MM.1S (cell line): ENCODE measurements around the gene LRRC31.
A peak's percentile ranks its signal among the peaks of the same experiment; 100 is the strongest.

Source experiments
- DNase-seq: peaks from one replicate; pipeline ENCODE4 v3.0.0-alpha.2; 2015
- H2AFZ ChIP-seq: fragments of 300-600 bp; sonication (generic); 2 replicates; pipeline ENCODE4 v1.6.0; 2016; ENCODE audit warnings: antibody characterized with exemption, low read length
- H3F3A ChIP-seq: fragments of 300-600 bp; sonication (generic); 2 replicates; pipeline ENCODE4 v1.6.1; 2016; ENCODE audit warnings: mild to moderate bottlenecking, antibody characterized with exemption, low read length, moderate library complexity, mixed read lengths; ENCODE audit not compliant: insufficient read depth
- H3K27ac ChIP-seq: fragments of 300-600 bp; sonication (generic); 2 replicates; pipeline ENCODE4 v1.5.1; 2016; ENCODE audit warnings: mild to moderate bottlenecking, low read length
- H3K27me3 ChIP-seq: fragments of 300-600 bp; sonication (generic); replicated peaks from 2 replicates; pipeline ENCODE4 v1.6.0; 2016; ENCODE audit warnings: low read length; ENCODE audit not compliant: insufficient read depth
- H3K36me3 ChIP-seq: fragments of 300-600 bp; sonication (generic); replicated peaks from 2 replicates; pipeline ENCODE4 v1.6.1; 2016; ENCODE audit warnings: mild to moderate bottlenecking, low read length, mixed read lengths; ENCODE audit not compliant: insufficient read depth
- H3K4me1 ChIP-seq: fragments of 300-600 bp; sonication (generic); 2 replicates; pipeline ENCODE4 v1.6.1; 2016; ENCODE audit warnings: low read length, mixed read lengths
- H3K4me2 ChIP-seq: fragments of 300-600 bp; sonication (generic); 2 replicates; pipeline ENCODE4 v1.6.0; 2016; ENCODE audit warnings: low read depth, low read length
- H3K4me3 ChIP-seq: fragments of 300-600 bp; sonication (generic); 2 replicates; pipeline ENCODE4 v1.5.1; 2016; ENCODE audit warnings: low read length, mixed read lengths
- H3K79me2 ChIP-seq: fragments of 300-600 bp; sonication (generic); 2 replicates; pipeline ENCODE4 v1.6.1; 2016; ENCODE audit warnings: mixed run types, low read length, mixed read lengths
- H3K9ac ChIP-seq: fragments of 300-600 bp; sonication (generic); 2 replicates; pipeline ENCODE4 v1.6.1; 2016; ENCODE audit warnings: low read length, mixed read lengths
- H3K9me2 ChIP-seq: fragments of 300-600 bp; sonication (generic); replicated peaks from 2 replicates; pipeline ENCODE4 v1.6.1; 2016; ENCODE audit warnings: mild to moderate bottlenecking, low read length, mixed read lengths; ENCODE audit not compliant: insufficient read depth
- H3K9me3 ChIP-seq: fragments of 300-600 bp; sonication (generic); replicated peaks from 2 replicates; pipeline ENCODE4 v1.6.1; 2016; ENCODE audit warnings: mild to moderate bottlenecking, low read length, mixed read lengths; ENCODE audit not compliant: insufficient read depth
- H4K20me1 ChIP-seq: fragments of 300-600 bp; sonication (generic); 2 replicates; pipeline ENCODE4 v1.6.1; 2016; ENCODE audit warnings: mild to moderate bottlenecking, low read length, moderate library complexity, mixed read lengths; ENCODE audit not compliant: insufficient read depth
- CTCF ChIP-seq: fragments of 300-600 bp; sonication (generic); IDR thresholded peaks from 2 replicates; pipeline ENCODE4 v1.5.1; 2016; ENCODE audit warnings: antibody characterized with exemption, low read length, mixed read lengths
- EZH2 ChIP-seq: fragments of 300-600 bp; sonication (generic); optimal IDR thresholded peaks from 2 replicates; pipeline ENCODE3; 2017; ENCODE audit warnings: low read depth, mild to moderate bottlenecking, antibody characterized with exemption, low read length, mixed read lengths
- EZH2phosphoT487 ChIP-seq: fragments of 300-600 bp; sonication (generic); IDR thresholded peaks from 2 replicates; pipeline ENCODE4 v1.6.1; 2018; ENCODE audit warnings: antibody characterized with exemption, low read length

Gene LRRC31

GRCh38 chr3:169895072-169895471, 25.3 kb upstream of the LRRC31 start:
- Histone ChIP-seq H3K9me2 (no peaks in the 10 kb centered on the region), H3K4me1 (no peaks in the 10 kb centered on the region), H3K36me3 (no peaks in the 10 kb centered on the region), H3K4me2 (no peak overlapping the region), H3K27ac (no peak overlapping the region), H3K9ac (no peak overlapping the region), H3K27me3 (no peaks in the 10 kb centered on the region), H2AFZ (no peak overlapping the region), H3K79me2 (no peaks in the 10 kb centered on the region), H3K9me3 (no peaks in the 10 kb centered on the region), H3F3A (no peaks in the 10 kb centered on the region), H4K20me1 (no peaks in the 10 kb centered on the region), H3K4me3 (no peak overlapping the region)
- no peak for DNase-seq
- TF ChIP-seq CTCF, result no peak

GRCh38 chr3:169894110-169894509, 24.4 kb upstream of the LRRC31 start:
- Histone ChIP-seq H2AFZ (no peak overlapping the region), H3K27me3 (no peaks in the 10 kb centered on the region), H3K9me2 (no peaks in the 10 kb centered on the region), H3K27ac (no peak overlapping the region), H3K4me3 (no peak overlapping the region), H3K4me2 (no peak overlapping the region), H4K20me1 (no peaks in the 10 kb centered on the region), H3K4me1 (no peaks in the 10 kb centered on the region), H3K9ac (no peak overlapping the region), H3K36me3 (no peaks in the 10 kb centered on the region), H3K9me3 (no peaks in the 10 kb centered on the region), H3K79me2 (no peaks in the 10 kb centered on the region), H3F3A (no peaks in the 10 kb centered on the region)
- DNase-seq, result no peak
- TF ChIP-seq EZH2phosphoT487 (no peak), EZH2 (no peak), CTCF (no peak)

GRCh38 chr3:169891886-169892285, 22.2 kb upstream of the LRRC31 start:
- TF ChIP-seq CTCF, result no peak
- TF ChIP-seq EZH2phosphoT487, result no peak
- TF ChIP-seq EZH2, result no peak
- H3F3A ChIP-seq, result no peaks in the 10 kb centered on the region

More at GRCh38 chr3:169891886-169892285, 22.2 kb upstream of the LRRC31 start:
- DNase-seq, result peak; percentile 42
- Histone ChIP-seq H3K79me2 (no peaks in the 10 kb centered on the region), H3K4me3 (no peak overlapping the region), H3K27ac (no peak overlapping the region), H3K27me3 (no peaks in the 10 kb centered on the region), H3K9ac (no peak overlapping the region), H3K4me1 (no peaks in the 10 kb centered on the region), H3K36me3 (no peaks in the 10 kb centered on the region), H3K9me3 (no peaks in the 10 kb centered on the region), H2AFZ (no peak overlapping the region), H4K20me1 (no peaks in the 10 kb centered on the region), H3K9me2 (no peaks in the 10 kb centered on the region), H3K4me2 (no peak overlapping the region)
